ENCODE data around the gene HSF2.
"Not testable (repeated sequence)": the region's sequence is repeated elsewhere in the genome, so short reads cannot be mapped to it uniquely, and the experiment has no call there.

Gene HSF2

GRCh38 chr6:122400462-122401089 lies 1.1 kb downstream of the HSF2 start:
- no peak for DNase-seq

- no peak for DNase-seq
Observed at GRCh38 chr6:122401104-122401503, 1.7 kb downstream of the HSF2 start.

- no peak for DNase-seq
Observed at GRCh38 chr6:122404444-122404843, 5.0 kb downstream of the HSF2 start.

- no peak for DNase-seq
Observed at GRCh38 chr6:122405417-122405816, 6.0 kb downstream of the HSF2 start.

GRCh38 chr6:122406187-122406586 lies 6.7 kb downstream of the HSF2 start:
- no peak for DNase-seq

GRCh38 chr6:122407712-122408111 lies 8.3 kb downstream of the HSF2 start:
- no peak for DNase-seq

- DNase-seq: no peak
Observed at GRCh38 chr6:122408240-122408639, 8.8 kb downstream of the HSF2 start.

GRCh38 chr6:122408702-122409458 lies 9.4 kb downstream of the HSF2 start:
- no peak for DNase-seq

- no peak for DNase-seq
Observed at GRCh38 chr6:122412001-122412400, 12.5 kb downstream of the HSF2 start.

- DNase-seq: no peak
Observed at GRCh38 chr6:122416825-122417224, 17.4 kb downstream of the HSF2 start.

- DNase-seq: no peak
Observed at GRCh38 chr6:122422003-122422402, 22.6 kb downstream of the HSF2 start.

GRCh38 chr6:122422614-122423267 lies 23.3 kb downstream of the HSF2 start:
- DNase-seq: no peak

- no peak for DNase-seq
Observed at GRCh38 chr6:122423734-122424133, 24.3 kb downstream of the HSF2 start.

- DNase-seq: no peak
Observed at GRCh38 chr6:122426597-122426996, 27.1 kb downstream of the HSF2 start.

- no peak for DNase-seq
Observed at GRCh38 chr6:122428781-122429180, 29.3 kb downstream of the HSF2 start.

- DNase-seq: no peak
Observed at GRCh38 chr6:122429323-122429722, 29.9 kb downstream of the HSF2 start.

- no peak for DNase-seq
Observed at GRCh38 chr6:122431780-122432179, 32.3 kb downstream of the HSF2 start.

- DNase-seq: no peak
Observed at GRCh38 chr6:122432816-122433215, 33.4 kb downstream of the HSF2 start.

- DNase-seq: no peak
Observed at GRCh38 chr6:122438975-122439374, 39.5 kb downstream of the HSF2 start.

GRCh38 chr6:122445274-122445673 lies 45.8 kb downstream of the HSF2 start:
- DNase-seq: no peak

GRCh38 chr6:122449069-122449468 lies 49.6 kb downstream of the HSF2 start:
- DNase-seq: no peak

- no peak for DNase-seq
Observed at GRCh38 chr6:122452509-122452908, 53.1 kb downstream of the HSF2 start.

GRCh38 chr6:122454673-122455072 lies 55.2 kb downstream of the HSF2 start:
- DNase-seq: no peak

GRCh38 chr6:122455116-122455515 lies 55.7 kb downstream of the HSF2 start:
- not testable (repeated sequence) for DNase-seq
